ENCODE data around the gene GABRB2.

- TF ChIP-seq POLR2A (IDR thresholded peaks at IDR 0.05) (no peak), CTCF (IDR thresholded peaks at IDR 0.05) (no peak)
These were observed 145.9 kb downstream of the GABRB2 start for GRCh38 chr5:161400583-161400982.

All from uterus (tissue), 2 donors.